DMS79 (cell line): ENCODE measurements around the gene LHX3.

ENCODE experiments used
- DNase-seq: peaks from one replicate; lab custom pipeline; 2025; lab: John Stamatoyannopoulos, UW

Gene LHX3

GRCh38 chr9:136226680-136227407, 21.9 kb upstream of the LHX3 start:
- no peak for DNase-seq

DNA sequence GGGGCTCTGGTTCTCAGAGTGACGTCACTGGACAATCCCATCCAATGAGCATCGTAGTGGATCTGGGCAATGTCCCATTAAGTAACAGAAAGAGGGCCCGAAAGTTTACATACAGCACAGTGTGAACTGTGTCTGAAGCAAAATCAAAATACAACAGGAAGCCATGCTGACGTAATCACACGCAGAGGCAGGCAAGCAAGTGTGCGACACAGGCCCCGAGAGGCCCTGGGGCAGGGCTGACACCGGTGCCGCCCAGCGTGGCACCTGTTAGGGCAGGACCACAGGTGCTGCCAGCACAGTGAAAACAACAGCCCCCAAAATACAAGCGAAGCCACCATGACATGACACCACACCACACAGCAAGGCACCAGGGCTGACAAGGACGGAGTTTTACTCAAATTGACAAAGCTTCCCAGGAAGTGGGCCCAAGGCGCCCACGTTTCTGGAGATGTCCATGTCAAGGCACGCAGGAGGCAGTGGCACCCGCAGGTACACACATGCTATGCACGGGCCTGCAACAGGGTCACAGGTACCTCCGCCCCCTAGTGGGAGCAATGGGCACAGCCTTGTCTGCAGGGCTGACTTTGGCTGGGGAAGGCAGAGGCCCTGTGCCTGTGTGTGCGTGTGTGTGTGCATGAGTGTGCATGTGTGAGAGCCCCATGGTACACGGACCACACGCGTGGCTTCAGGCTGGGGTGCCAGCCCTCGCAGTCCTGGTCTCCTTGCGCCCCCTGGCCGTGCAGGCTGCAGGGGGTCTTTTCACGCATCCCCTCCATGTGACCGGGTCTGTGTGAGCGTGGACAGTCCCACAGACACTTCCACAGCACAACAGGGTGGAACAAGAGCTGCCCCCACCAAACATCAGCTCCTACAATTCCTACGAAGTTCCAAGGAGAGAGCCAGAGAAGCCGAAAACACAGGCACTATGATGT, 21.1 kb upstream of the LHX3 start:
- DNase-seq = no peak

GRCh38 chr9:136225366-136225747, 20.4 kb upstream of the LHX3 start:
- DNase-seq = no peak

DNA sequence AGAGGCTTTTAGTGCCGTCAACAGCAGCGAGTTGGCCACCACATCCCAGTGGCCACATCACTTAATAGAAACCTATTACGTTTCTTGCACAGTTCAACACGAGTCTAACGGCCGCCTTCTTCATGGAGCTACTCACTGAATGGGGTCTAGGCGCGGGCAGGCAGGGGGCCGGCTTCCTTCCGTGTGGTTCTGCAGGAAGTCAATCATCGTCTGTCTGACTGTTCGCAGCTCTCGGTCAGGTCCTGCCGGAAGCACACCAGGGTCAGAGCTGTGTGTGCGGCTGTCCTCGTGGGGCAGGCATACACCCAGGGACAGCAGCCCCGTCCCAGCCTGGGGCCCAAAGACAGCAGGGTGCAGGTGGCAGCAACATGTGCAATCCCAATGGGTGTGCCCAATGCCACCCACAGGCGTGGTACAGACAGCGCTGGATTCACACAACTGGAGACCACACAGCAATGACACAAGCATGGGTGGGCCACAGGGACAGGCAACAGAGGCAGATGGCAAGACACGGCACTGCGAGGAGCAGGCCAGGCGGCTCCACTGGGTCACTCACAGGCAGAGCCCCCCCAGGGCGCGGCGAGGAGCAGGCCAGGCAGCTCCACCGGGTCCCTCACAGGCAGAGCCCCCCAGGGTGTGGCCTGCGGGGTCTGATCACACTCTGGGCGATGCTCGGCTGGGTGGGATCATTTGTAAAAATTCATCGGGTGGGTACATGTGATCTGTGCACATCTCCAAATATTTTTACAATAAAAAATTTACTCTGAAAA, 19.1 kb upstream of the LHX3 start:
- DNase-seq = no peak

GRCh38 chr9:136222906-136223285, 18.0 kb upstream of the LHX3 start:
- peak; percentile 86 for DNase-seq

DNA sequence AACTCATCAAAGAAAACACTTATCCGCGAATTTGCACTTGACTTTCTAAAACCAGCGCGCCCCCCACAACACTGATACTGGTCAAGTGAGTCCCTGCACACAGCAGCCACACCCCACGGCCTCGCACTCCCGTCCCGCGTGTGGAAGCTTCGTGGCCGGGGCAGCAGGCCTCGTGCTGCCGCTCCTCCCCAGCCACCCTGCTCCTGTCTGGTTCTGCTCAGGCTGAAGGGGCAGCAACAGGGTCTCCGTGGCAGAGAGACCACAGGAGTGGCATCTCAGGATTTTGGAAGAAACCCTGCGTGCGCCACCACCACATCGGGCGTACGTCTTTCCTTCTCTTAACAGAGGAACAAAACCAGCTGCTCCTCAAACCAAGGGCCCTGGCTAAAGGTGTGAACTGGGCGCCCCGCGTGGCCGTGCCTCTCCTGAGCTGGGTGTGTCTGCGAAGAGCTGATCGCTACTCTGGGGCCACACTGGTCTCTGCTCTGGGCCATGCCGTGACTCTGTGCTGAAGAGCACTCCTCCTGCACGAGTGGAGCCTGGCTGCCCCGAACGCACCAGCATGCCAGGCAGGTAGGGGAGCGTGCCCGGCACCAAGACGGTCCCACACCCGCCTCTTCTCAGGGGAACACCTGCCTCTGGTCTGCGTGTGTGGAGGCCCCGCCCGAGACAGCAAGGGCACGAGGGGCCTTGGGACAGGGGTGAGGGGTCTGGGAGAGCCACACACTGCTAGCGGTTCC, 17.4 kb upstream of the LHX3 start:
- peak; percentile 58 for DNase-seq

- no peak for DNase-seq
These were observed 15.2 kb upstream of the LHX3 start for GRCh38 chr9:136220017-136220729.

DNA sequence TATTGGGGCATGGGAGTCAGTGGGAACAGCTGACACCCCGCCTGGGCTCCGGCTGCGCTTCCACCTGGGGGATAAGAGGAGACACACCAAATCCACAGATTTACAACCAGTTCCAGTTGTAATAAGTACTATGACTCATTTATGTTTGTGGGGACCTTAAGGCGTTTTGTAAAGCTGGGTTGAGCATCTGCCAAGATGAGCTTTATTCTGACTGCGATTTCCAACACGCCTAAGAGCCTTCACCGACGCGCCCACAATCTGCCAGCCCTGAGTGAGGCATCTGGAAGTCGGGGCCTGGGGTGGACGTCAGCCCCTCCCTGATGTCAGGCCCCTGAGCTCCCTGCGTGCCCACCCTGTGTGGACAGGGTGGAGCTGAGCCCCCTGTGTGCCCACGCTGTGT, 14.3 kb upstream of the LHX3 start:
- DNase-seq = peak; percentile 16

GRCh38 chr9:136218673-136219072, 13.7 kb upstream of the LHX3 start:
- no peak for DNase-seq

GRCh38 chr9:136218271-136218670, 13.3 kb upstream of the LHX3 start:
- no peak for DNase-seq

- peak; percentile 53 for DNase-seq
These were observed 11.8 kb upstream of the LHX3 start for GRCh38 chr9:136216541-136217244.

- no peak for DNase-seq
These were observed 8.8 kb upstream of the LHX3 start for GRCh38 chr9:136213733-136214132.

DNA sequence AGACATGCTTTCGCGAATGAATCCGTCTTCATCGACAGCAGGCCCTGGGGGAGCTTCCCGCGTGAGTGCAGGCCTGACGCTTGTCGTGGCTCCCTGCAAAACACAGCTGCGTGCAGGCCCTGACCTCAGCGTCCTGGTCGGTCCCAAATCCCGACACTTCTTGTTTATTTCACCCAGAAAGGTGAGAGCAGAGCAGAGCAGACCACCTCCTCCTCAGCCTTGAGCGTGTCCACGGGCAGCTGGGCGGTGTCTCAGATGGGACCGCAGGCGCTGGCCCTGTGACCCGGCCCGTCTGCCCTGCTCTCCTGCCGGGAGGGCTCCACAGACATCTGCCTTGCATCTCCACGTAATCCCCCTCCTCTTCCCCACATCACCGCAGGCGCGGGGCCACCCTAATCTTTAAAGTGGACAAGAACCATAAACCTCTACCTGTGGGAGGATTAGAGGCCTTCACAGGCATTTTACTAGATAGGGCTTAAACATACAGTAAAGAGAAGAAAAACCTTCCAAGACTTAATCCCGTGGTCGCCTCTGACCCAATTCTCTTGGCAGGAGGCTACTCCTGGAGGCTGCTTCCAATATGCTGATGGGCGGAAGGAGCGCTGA, 7.5 kb upstream of the LHX3 start:
- no peak for DNase-seq

DNA sequence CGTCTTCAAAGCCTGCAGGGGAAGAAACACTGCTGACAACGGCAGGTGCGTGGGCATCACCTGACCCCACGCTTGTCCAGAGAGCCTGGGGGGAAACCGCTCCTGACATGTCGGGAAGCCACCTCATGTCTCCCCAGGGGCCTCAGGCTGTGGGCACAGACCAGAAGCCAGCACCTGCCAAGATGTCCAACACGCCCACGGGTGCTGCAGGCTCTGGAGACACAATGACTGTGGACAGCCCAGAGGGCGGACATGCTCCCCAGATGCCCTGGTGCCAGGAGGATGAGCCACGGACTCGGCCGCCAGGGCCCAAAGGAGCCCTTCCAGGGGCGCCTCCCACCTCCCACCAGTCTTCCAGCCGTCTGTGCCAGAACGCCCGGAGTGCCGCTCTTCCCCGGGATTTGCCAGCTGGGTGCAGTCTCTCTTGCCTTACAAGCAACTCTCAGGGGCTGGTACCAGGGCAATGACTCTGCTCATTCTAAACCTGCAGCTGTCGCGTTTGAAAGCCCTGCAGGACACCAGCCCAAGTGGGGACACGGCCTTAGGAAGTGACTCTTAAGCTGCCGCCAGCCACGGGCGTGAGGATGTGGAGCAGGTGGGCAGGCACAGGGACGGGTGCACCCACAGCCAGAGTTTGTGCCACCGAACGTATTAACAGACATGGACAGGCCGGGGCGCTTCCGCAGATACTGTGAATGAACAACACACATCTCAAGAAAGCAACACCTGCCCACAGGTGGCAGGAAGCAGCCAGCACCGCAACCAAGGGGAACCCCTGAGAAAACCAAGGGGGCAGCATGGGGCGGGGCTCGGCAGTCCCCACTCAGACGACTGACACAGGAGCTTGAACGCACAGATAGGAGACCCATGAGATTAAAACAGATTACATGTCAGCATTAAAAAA, 6.8 kb upstream of the LHX3 start:
- no peak for DNase-seq

DNA sequence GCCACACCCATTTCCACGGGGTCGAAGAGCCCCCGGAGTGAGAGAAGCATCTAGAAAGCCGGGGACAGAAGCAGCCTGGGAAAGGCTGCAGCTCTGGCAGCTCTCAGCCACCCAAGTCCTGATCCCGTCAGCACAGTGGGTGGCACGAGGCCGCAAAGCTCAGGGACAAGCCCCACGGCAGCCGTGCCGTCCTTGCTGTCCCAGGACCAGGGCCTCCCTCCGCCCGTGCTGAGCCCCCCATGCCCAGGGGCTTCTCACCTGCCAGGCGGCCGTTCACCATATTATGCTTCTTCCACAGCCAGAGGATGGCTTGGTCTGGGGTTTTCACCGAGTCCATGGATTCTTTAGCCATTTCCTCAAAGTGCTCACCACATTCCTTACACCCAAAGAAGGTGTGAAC, 6.1 kb upstream of the LHX3 start:
- DNase-seq = no peak

GRCh38 chr9:136210276-136210675, 5.3 kb upstream of the LHX3 start:
- DNase-seq = no peak

- no peak for DNase-seq
These were observed 4.9 kb upstream of the LHX3 start for GRCh38 chr9:136209786-136210185.

GRCh38 chr9:136209232-136209631, 4.3 kb upstream of the LHX3 start:
- no peak for DNase-seq

DNA sequence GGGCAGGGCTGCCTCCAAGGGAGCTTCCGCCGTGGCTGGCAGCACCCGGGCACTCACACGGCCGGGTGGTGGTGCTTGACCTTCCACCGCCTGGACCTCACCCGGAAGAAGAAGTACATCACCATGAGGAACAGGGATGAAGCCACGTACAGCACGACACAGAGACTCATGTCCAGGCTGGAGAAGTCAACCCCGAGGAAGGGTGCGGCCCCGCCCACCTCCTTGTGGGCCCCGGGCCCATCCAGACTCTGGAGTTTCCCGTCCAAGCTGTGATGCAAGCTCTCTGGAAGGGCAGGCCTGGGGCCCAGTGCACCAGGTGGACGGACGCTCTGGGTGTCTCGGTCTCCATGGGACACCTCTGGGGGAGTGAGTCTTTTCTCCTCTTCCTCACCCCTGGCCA, 3.7 kb upstream of the LHX3 start:
- no peak for DNase-seq
